H9 (cell line): ENCODE data around the gene TRIM24. TPM values are rescaled to one million over a fixed set of nuclear protein-coding genes. Genes with fewer than 3 reads are reported as not detected.

Experiments used
- DNase-seq: peaks from one replicate; pipeline ENCODE4 v3.0.0-alpha.2; 2017
- H2AFZ ChIP-seq: one replicate; pipeline ENCODE4 v1.6.1; 2013; ENCODE audit warnings: mild to moderate bottlenecking, low read length, control low read depth, moderate library complexity
- H2AK5ac ChIP-seq: 2 replicates; pipeline ENCODE4 v1.6.1; 2013; ENCODE audit warnings: low read length, control low read depth, mixed read lengths; ENCODE audit not compliant: insufficient read length
- H2BK120ac ChIP-seq: one replicate; pipeline ENCODE4 v1.6.1; 2013; ENCODE audit warnings: low read depth, mild to moderate bottlenecking, low read length, control low read depth, inconsistent platforms; ENCODE audit not compliant: poor library complexity, severe bottlenecking
- H2BK12ac ChIP-seq: 2 replicates; pipeline ENCODE4 v1.6.1; 2013; ENCODE audit warnings: low read length, control low read depth, mixed read lengths, low read depth; ENCODE audit not compliant: insufficient read length
- H2BK15ac ChIP-seq: 2 replicates; pipeline ENCODE4 v1.6.1; 2013; ENCODE audit warnings: low read depth, low read length, control low read depth
- H2BK20ac ChIP-seq: one replicate; pipeline ENCODE4 v1.6.1; 2013; ENCODE audit warnings: low read depth, mild to moderate bottlenecking, low read length, control low read depth, inconsistent platforms; ENCODE audit not compliant: poor library complexity, severe bottlenecking
- H2BK5ac ChIP-seq: 2 replicates; pipeline ENCODE4 v1.6.1; 2013; ENCODE audit warnings: low read length, control low read depth, mixed read lengths; ENCODE audit not compliant: insufficient read length
- H3K14ac ChIP-seq: 2 replicates; pipeline ENCODE4 v1.6.1; 2013; ENCODE audit warnings: low read length, control low read depth; ENCODE audit not compliant: insufficient read depth
- H3K18ac ChIP-seq: 2 replicates; pipeline ENCODE4 v1.6.1; 2013; ENCODE audit warnings: low read depth, mild to moderate bottlenecking, mixed read lengths, low read length, control low read depth; ENCODE audit not compliant: insufficient read length
- H3K23ac ChIP-seq: 2 replicates; pipeline ENCODE4 v1.6.1; 2013; ENCODE audit warnings: low read length, control low read depth, mixed read lengths, low read depth; ENCODE audit not compliant: insufficient read length
- H3K23me2 ChIP-seq: 2 replicates; pipeline ENCODE4 v1.6.1; 2013; ENCODE audit warnings: low read depth, mild to moderate bottlenecking, mixed read lengths, low read length, control low read depth; ENCODE audit not compliant: insufficient read length, poor library complexity, severe bottlenecking
- H3K27ac ChIP-seq: 2 replicates; pipeline ENCODE4 v1.5.1; 2013; ENCODE audit warnings: low read length, control low read depth, mixed read lengths, low read depth; ENCODE audit not compliant: insufficient read length
- H3K27me3 ChIP-seq: 2 replicates; pipeline ENCODE4 v1.6.1; 2013; ENCODE audit warnings: low read length, control low read depth, inconsistent platforms; ENCODE audit not compliant: insufficient read depth
- H3K4ac ChIP-seq: 2 replicates; pipeline ENCODE4 v1.6.1; 2013; ENCODE audit warnings: low read depth, mild to moderate bottlenecking, control low read depth, inconsistent platforms, low read length, moderate library complexity
- H3K4me1 ChIP-seq: 2 replicates; pipeline ENCODE4 v1.6.1; 2013; ENCODE audit warnings: low read length, control low read depth, inconsistent platforms; ENCODE audit not compliant: insufficient read depth
- H3K4me2 ChIP-seq: 2 replicates; pipeline ENCODE4 v1.6.1; 2013; ENCODE audit warnings: low read length, control low read depth, mixed read lengths; ENCODE audit not compliant: insufficient read length, insufficient read depth
- H3K56ac ChIP-seq: 2 replicates; pipeline ENCODE4 v1.6.1; 2013; ENCODE audit warnings: low read depth, mild to moderate bottlenecking, mixed read lengths, low read length, control low read depth; ENCODE audit not compliant: insufficient read length
- H3K79me1 ChIP-seq: 2 replicates; pipeline ENCODE4 v1.6.1; 2013; ENCODE audit warnings: low read depth, mild to moderate bottlenecking, moderate library complexity, low read length, control low read depth, inconsistent platforms; ENCODE audit not compliant: insufficient read depth, poor library complexity, severe bottlenecking
- H3K79me2 ChIP-seq: 2 replicates; pipeline ENCODE4 v1.6.1; 2013; ENCODE audit warnings: low read length, control low read depth, inconsistent platforms; ENCODE audit not compliant: insufficient read depth
- H3K9ac ChIP-seq: 2 replicates; pipeline ENCODE4 v1.6.1; 2013; ENCODE audit warnings: low read length, control low read depth, mixed read lengths; ENCODE audit not compliant: insufficient read length; ENCODE audit errors: extremely low read depth
- H3K9me3 ChIP-seq: one replicate; pipeline ENCODE4 v1.6.1; 2013; ENCODE audit warnings: low read depth, low read length, inconsistent platforms; ENCODE audit not compliant: control insufficient read depth
- H3T11ph ChIP-seq: one replicate; pipeline ENCODE4 v1.6.1; 2013; ENCODE audit warnings: mild to moderate bottlenecking, low read length, control low read depth, inconsistent platforms
- H4K20me1 ChIP-seq: one replicate; pipeline ENCODE4 v1.6.1; 2013; ENCODE audit not compliant: control insufficient read depth, insufficient read length, insufficient read depth
- H4K5ac ChIP-seq: 2 replicates; pipeline ENCODE4 v1.6.1; 2013; ENCODE audit warnings: low read depth, mild to moderate bottlenecking, mixed read lengths, low read length, control low read depth; ENCODE audit not compliant: insufficient read length
- H4K8ac ChIP-seq: replicated peaks from 2 replicates; pipeline ENCODE4 v1.6.1; 2013; ENCODE audit warnings: low read length, control low read depth, mixed read lengths, low read depth; ENCODE audit not compliant: insufficient read length
- H4K91ac ChIP-seq: 2 replicates; pipeline ENCODE4 v1.6.1; 2013; ENCODE audit warnings: low read depth, mild to moderate bottlenecking, moderate library complexity, mixed read lengths, low read length, control low read depth; ENCODE audit not compliant: insufficient read length
- H3K27ac Mint-ChIP-seq, 3 experiments: 2 replicates in 2 of 3; 3 replicates in 1 of 3; pipeline ENCODE4 v1.8.0; 2020 to 2021; ENCODE audit warnings: mixed read lengths in 3 of 3, mild to moderate bottlenecking in 1 of 3, moderate library complexity in 1 of 3
- H3K27me3 Mint-ChIP-seq: 2 replicates; pipeline ENCODE4 v1.8.0; 2021; ENCODE audit warnings: low read depth, mild to moderate bottlenecking, moderate library complexity, mixed read lengths
- H3K36me3 Mint-ChIP-seq, 3 experiments: 2 replicates in 2 of 3; 3 replicates in 1 of 3; pipeline ENCODE4 v1.8.0; 2020 to 2021; ENCODE audit warnings: low read depth in 3 of 3, mixed read lengths in 3 of 3; ENCODE audit not compliant: insufficient read depth in 1 of 3
- H3K4me1 Mint-ChIP-seq, 2 experiments: 2 replicates each; pipeline ENCODE4 v1.8.0; 2020; ENCODE audit warnings: mixed read lengths in 2 of 2
- H3K4me3 Mint-ChIP-seq, 2 experiments: 2 replicates in 1 of 2; 3 replicates in 1 of 2; pipeline ENCODE4 v1.8.0; 2020 to 2021; ENCODE audit warnings: mild to moderate bottlenecking in 2 of 2, mixed read lengths in 2 of 2, moderate library complexity in 1 of 2
- H3K9me3 Mint-ChIP-seq, 2 experiments: 2 replicates in 1 of 2; 3 replicates in 1 of 2; pipeline ENCODE4 v1.8.0; 2020; ENCODE audit warnings: mild to moderate bottlenecking in 2 of 2, mixed read lengths in 2 of 2, moderate library complexity in 1 of 2
- CTCF ChIP-seq: fragments of 200-600 bp; sonication (generic); conservative IDR thresholded peaks from 3 replicates; pipeline ENCODE4 v1.8.0; 2021; ENCODE audit warnings: antibody characterized with exemption, mild to moderate bottlenecking
- WGBS: extraction: QIAGEN DNeasy Blood & Tissue Kit; methylation state at CpG from one replicate; pipeline ENCODE4 v1.1.7; 2013; ENCODE audit warnings: missing lambda C conversion rate, low lambda C conversion rate, mixed read lengths; ENCODE audit not compliant: insufficient read length; ENCODE audit errors: extremely low coverage; 5-methylcytosine and 5-hydroxymethylcytosine counted together
- total RNA-seq: library from RNA; stranded (reverse); gene quantifications from 2 replicates; pipeline ENCODE4 v1.2.1, GENCODE V29; 2021

TRIM24 gene
- total RNA-seq, 1 experiment from 2014 or later: 260 TPM

GRCh38 chr7:138551102-138551501, 91.0 kb downstream of the TRIM24 start:
- H3K4me3 Mint-ChIP-seq: no peak overlapping the region
- H3T11ph ChIP-seq: no peak overlapping the region
- H2BK120ac ChIP-seq: no peak overlapping the region
- H3K79me2 ChIP-seq: peaks cover 1% of the 10 kb centered on the region; the same call in 1 of the 2 replicates
- H3K27me3 Mint-ChIP-seq: no peaks in the 10 kb centered on the region; the same call in 1 of the 2 replicates
- H3K27me3 ChIP-seq: no peaks in the 10 kb centered on the region
- H3K27ac ChIP-seq: no peak overlapping the region
- no peak for TF ChIP-seq CTCF
- H3K14ac ChIP-seq: no peak overlapping the region
- H2AFZ ChIP-seq: no peak overlapping the region
- H2BK5ac ChIP-seq: no peak overlapping the region
- H3K4me1 ChIP-seq: no peaks in the 10 kb centered on the region
- DNase-seq: no peak
- no peak overlapping the region for H3K18ac ChIP-seq
- H3K9me3 Mint-ChIP-seq: peaks cover 18 to 20% of the 10 kb centered on the region in 2 experiments; a peak in 4 of 5 replicates
- no peak overlapping the region for H2BK12ac ChIP-seq
- H3K23me2 ChIP-seq: no peaks in the 10 kb centered on the region
- H2AK5ac ChIP-seq: no peak overlapping the region
- H3K9ac ChIP-seq: no peak overlapping the region
- no peak overlapping the region for H3K23ac ChIP-seq
- WGBS: no CpG with 5 or more reads among the region's 3 CpGs
- H2BK20ac ChIP-seq: no peak overlapping the region
- H4K5ac ChIP-seq: no peak overlapping the region
- H3K79me1 ChIP-seq: peaks cover 11% of the 10 kb centered on the region
- H3K36me3 Mint-ChIP-seq: peaks cover 85 to 97% (median 90%) of the 10 kb centered on the region in 3 experiments
- H4K8ac ChIP-seq: no peak overlapping the region
- H4K91ac ChIP-seq: no peak overlapping the region
- H3K27ac Mint-ChIP-seq: no peak overlapping the region
- H4K20me1 ChIP-seq: no peaks in the 10 kb centered on the region
- H2BK15ac ChIP-seq: no peak overlapping the region
- H3K4ac ChIP-seq: no peak overlapping the region
- no peak overlapping the region for H3K4me2 ChIP-seq
- peaks cover 18% of the 10 kb centered on the region for H3K9me3 ChIP-seq
- peaks cover 0 to 2% of the 10 kb centered on the region in 2 experiments; a peak in 1 of 4 replicates for H3K4me1 Mint-ChIP-seq
- no peak overlapping the region for H3K56ac ChIP-seq
